Measurements from ENCODE around the gene HOXA9. TPM values are rescaled to one million over a fixed set of nuclear protein-coding genes. Genes with fewer than 3 reads are reported as not detected.

The HOXA9 gene
- total RNA-seq, 1 donor from 2014 or later: not detected

- intact Hi-C loops (cut with micrococcal nuclease): no loop called here
Observed at GRCh38 chr7:27201580-27202017, 36.3 kb upstream of the HOXA9 start.

- intact Hi-C loops (cut with micrococcal nuclease): no loop called here
Observed at GRCh38 chr7:27200761-27201579, 35.6 kb upstream of the HOXA9 start.

GRCh38 chr7:27199849-27200760 is 34.8 kb upstream of the HOXA9 start, which contains the start of gene HOXA13:
TSS of gene HOXA13 (minus strand) at chr7:27200091. CDS start at chr7:27200077, 14 bp downstream.
- intact Hi-C loops (cut with micrococcal nuclease): loop anchor here (2.0 to 5.0 kb wide), 3 partner anchors 27 to 1427 kb away; no protein-coding TSS in a partner anchor

- intact Hi-C loops (cut with micrococcal nuclease): loop anchor here (2.0 to 5.0 kb wide), 3 partner anchors 26 to 1428 kb away; no protein-coding TSS in a partner anchor
Observed at GRCh38 chr7:27198871-27199801, 33.8 kb upstream of the HOXA9 start.

GRCh38 chr7:27198138-27198841 is 33.0 kb upstream of the HOXA9 start:
- intact Hi-C loops (cut with micrococcal nuclease): loop anchor here (2.0 to 5.0 kb wide), 3 partner anchors 25 to 1429 kb away; no protein-coding TSS in a partner anchor

- intact Hi-C loops (cut with micrococcal nuclease): loop anchor here (2.0 to 5.0 kb wide), 7 partner anchors 25 to 1655 kb away; no protein-coding TSS in a partner anchor
Observed at GRCh38 chr7:27197137-27198042, 32.1 kb upstream of the HOXA9 start.

- intact Hi-C loops (cut with micrococcal nuclease): loop anchor here (1.0 to 5.0 kb wide), 11 partner anchors 34 to 1656 kb away; no protein-coding TSS in a partner anchor
Observed at GRCh38 chr7:27196287-27196767, 31.0 kb upstream of the HOXA9 start.

- intact Hi-C loops (cut with micrococcal nuclease): loop anchor here (5.0 kb wide), 2 partner anchors 33 to 1432 kb away; no protein-coding TSS in a partner anchor
Observed at GRCh38 chr7:27194686-27195379, 29.5 kb upstream of the HOXA9 start.

- intact Hi-C loops (cut with micrococcal nuclease): no loop called here
Observed at GRCh38 chr7:27194002-27194352, 28.6 kb upstream of the HOXA9 start.

- intact Hi-C loops (cut with micrococcal nuclease): no loop called here
Observed at GRCh38 chr7:27193335-27194001, 28.1 kb upstream of the HOXA9 start.

- intact Hi-C loops (cut with micrococcal nuclease): no loop called here
Observed at GRCh38 chr7:27192546-27193334, 27.4 kb upstream of the HOXA9 start.

- intact Hi-C loops (cut with micrococcal nuclease): no loop called here
Observed at GRCh38 chr7:27191833-27192545, 26.7 kb upstream of the HOXA9 start.

GRCh38 chr7:27191161-27191731 is 25.9 kb upstream of the HOXA9 start:
- intact Hi-C loops (cut with micrococcal nuclease): no loop called here

- intact Hi-C loops (cut with micrococcal nuclease): loop anchor here (2.0 kb wide), 1 partner anchor 17 kb away; no protein-coding TSS in a partner anchor
Observed at GRCh38 chr7:27189997-27190748, 24.8 kb upstream of the HOXA9 start.

Measured in T-helper 1 cell treated with Interleukin-12 subunit alpha and Interleukin-12 subunit beta and Interleukin-4 antibody, amounts not matched to agents 30 ng/mL and 1 ng/mL, for 36 hours (primary cell).